Measurements from ENCODE around the gene OSBPL2.

The OSBPL2 gene

GRCh38 chr20:62227977-62228958, 10.1 kb upstream of the OSBPL2 start:
- TF ChIP-seq CTCF (IDR thresholded peaks at IDR 0.05; ENCODE audit: low read length, missing control alignments), result no peak
- DNase-seq (ENCODE audit: low read depth), result no peak
- H3K4me3 ChIP-seq (replicated peaks; ENCODE audit: low read depth, low read length), result no peak overlapping the region

GRCh38 chr20:62228982-62229545, 9.3 kb upstream of the OSBPL2 start:
- no peak for DNase-seq (ENCODE audit: low read depth)
- H3K4me3 ChIP-seq (replicated peaks; ENCODE audit: low read depth, low read length), result no peak overlapping the region
- no peak for TF ChIP-seq CTCF (IDR thresholded peaks at IDR 0.05; ENCODE audit: low read length, missing control alignments)

GRCh38 chr20:62229667-62230066, 8.7 kb upstream of the OSBPL2 start:
- no peak overlapping the region for H3K4me3 ChIP-seq (replicated peaks; ENCODE audit: low read depth, low read length)
- no peak for TF ChIP-seq CTCF (IDR thresholded peaks at IDR 0.05; ENCODE audit: low read length, missing control alignments)
- DNase-seq (ENCODE audit: low read depth), result no peak

GRCh38 chr20:62230276-62230675, 8.0 kb upstream of the OSBPL2 start:
- TF ChIP-seq CTCF (IDR thresholded peaks at IDR 0.05; ENCODE audit: low read length, missing control alignments), result no peak

GRCh38 chr20:62230696-62231095, 7.6 kb upstream of the OSBPL2 start:
- H3K4me3 ChIP-seq (replicated peaks; ENCODE audit: low read depth, low read length), result no peak overlapping the region
- TF ChIP-seq CTCF (IDR thresholded peaks at IDR 0.05; ENCODE audit: low read length, missing control alignments), result no peak
- no peak for DNase-seq (ENCODE audit: low read depth)

More at GRCh38 chr20:62230276-62230675, 8.0 kb upstream of the OSBPL2 start:
- no peak overlapping the region for H3K4me3 ChIP-seq (replicated peaks; ENCODE audit: low read depth, low read length)
- no peak for DNase-seq (ENCODE audit: low read depth)

GRCh38 chr20:62231292-62231691, 7.0 kb upstream of the OSBPL2 start:
- H3K4me3 ChIP-seq (replicated peaks; ENCODE audit: low read depth, low read length), result no peak overlapping the region
- TF ChIP-seq CTCF (IDR thresholded peaks at IDR 0.05; ENCODE audit: low read length, missing control alignments), result no peak
- DNase-seq (ENCODE audit: low read depth), result no peak
